Hepatocyte (in vitro differentiated cells): Measurements from ENCODE around the gene GET3. TPM values are rescaled to one million over a fixed set of nuclear protein-coding genes. Genes with fewer than 3 reads are reported as not detected.

ENCODE experiments used
- DNase-seq: peaks from one replicate; pipeline ENCODE4 v3.0.0-alpha.2; 2016; ENCODE audit warnings: low spot score
- H2AFZ ChIP-seq: fragments of 200-600 bp; sonication (generic); 2 replicates; pipeline ENCODE4 v1.6.0; 2016; ENCODE audit warnings: antibody characterized with exemption, mild to moderate bottlenecking
- H3K27ac ChIP-seq: fragments of 200-600 bp; sonication (generic); 2 replicates; pipeline ENCODE4 v1.5.1; 2016; ENCODE audit warnings: mild to moderate bottlenecking
- H3K27me3 ChIP-seq: fragments of 200-600 bp; sonication (generic); 2 replicates; pipeline ENCODE4 v1.6.1; 2016
- H3K36me3 ChIP-seq: fragments of 200-600 bp; sonication (generic); replicated peaks from 2 replicates; pipeline ENCODE4 v1.5.1; 2016; ENCODE audit warnings: low read depth; ENCODE audit not compliant: insufficient read depth
- H3K4me1 ChIP-seq: fragments of 200-600 bp; sonication (generic); 2 replicates; pipeline ENCODE4 v1.5.1; 2016; ENCODE audit warnings: mild to moderate bottlenecking, moderate library complexity; ENCODE audit not compliant: insufficient read depth
- H3K4me2 ChIP-seq: fragments of 200-600 bp; sonication (generic); 2 replicates; pipeline ENCODE4 v1.6.0; 2016
- H3K4me3 ChIP-seq: fragments of 200-600 bp; sonication (generic); 2 replicates; pipeline ENCODE4 v1.5.1; 2016; ENCODE audit warnings: mild to moderate bottlenecking
- H3K79me2 ChIP-seq: fragments of 200-600 bp; sonication (generic); 2 replicates; pipeline ENCODE4 v1.6.0; 2017; ENCODE audit warnings: mild to moderate bottlenecking
- H3K9me2 ChIP-seq: fragments of 200-600 bp; sonication (generic); replicated peaks from 2 replicates; pipeline ENCODE4 v1.6.0; 2017; ENCODE audit warnings: mild to moderate bottlenecking; ENCODE audit not compliant: insufficient read depth
- H3K9me3 ChIP-seq: fragments of 200-600 bp; sonication (generic); 2 replicates; pipeline ENCODE4 v1.5.1; 2016; ENCODE audit warnings: low read depth, mild to moderate bottlenecking
- H4K20me1 ChIP-seq: fragments of 200-600 bp; sonication (generic); 2 replicates; pipeline ENCODE4 v1.6.0; 2016; ENCODE audit warnings: mild to moderate bottlenecking; ENCODE audit not compliant: insufficient read depth, poor library complexity, severe bottlenecking
- CTCF ChIP-seq: fragments of 200-600 bp; sonication (generic); IDR thresholded peaks from 2 replicates; pipeline ENCODE4 v1.5.1; 2016; ENCODE audit warnings: antibody characterized with exemption, mild to moderate bottlenecking; ENCODE audit not compliant: poor library complexity
- EZH2 ChIP-seq: fragments of 200-600 bp; sonication (generic); IDR thresholded peaks from 2 replicates; pipeline ENCODE4 v1.6.1; 2016; ENCODE audit warnings: antibody characterized with exemption, mild to moderate bottlenecking, borderline replicate concordance
- EZH2phosphoT487 ChIP-seq: fragments of 200-600 bp; sonication (generic); IDR thresholded peaks from one replicate; pipeline ENCODE4 v1.6.1; 2018; ENCODE audit warnings: antibody characterized with exemption, mild to moderate bottlenecking, low read depth, moderate library complexity; ENCODE audit not compliant: unreplicated experiment, severe bottlenecking
- WGBS: methylation state at CpG from one replicate; pipeline ENCODE4 v1.1.6; 2016; ENCODE audit warnings: low lambda C conversion rate; ENCODE audit errors: missing lambda C conversion rate; 5-methylcytosine and 5-hydroxymethylcytosine counted together
- polyA plus RNA-seq: library from polyadenylated mRNA; unstranded; fragments of >200 nt; fragmentation: Nextera tagmentation; extraction: Ambion mirVana; gene quantifications from 2 replicates; pipeline ENCODE4 v1.2.1, GENCODE V29; 2016
- total RNA-seq: library from RNA; depleted of rRNA; stranded (reverse); fragments of >200 nt; gene quantifications from 2 replicates; pipeline ENCODE4 v1.2.3, GENCODE V29; 2014

The GET3 gene
- total and polyA plus RNA-seq, 2 experiments from 2014 or later, result 52.3 to 108 TPM

GRCh38 chr19:12794196-12794941 is 57.1 kb downstream of the GET3 start:
- 73% methylated on average over 7 of the region's 7 CpGs for WGBS
- Histone ChIP-seq H2AFZ (no peak overlapping the region), H3K79me2 (peaks cover 20% of the 10 kb centered on the region), H3K27me3 (no peaks in the 10 kb centered on the region), H3K4me2 (peak overlapping the region; percentile 84), H3K9me2 (no peaks in the 10 kb centered on the region), H3K27ac (peak overlapping the region; percentile 99), H3K9me3 (no peaks in the 10 kb centered on the region), H3K36me3 (no peaks in the 10 kb centered on the region), H3K4me3 (peak overlapping the region; percentile 12), H4K20me1 (peaks cover 10% of the 10 kb centered on the region), H3K4me1 (peaks cover 14% of the 10 kb centered on the region)
- no peak for TF ChIP-seq EZH2
- TF ChIP-seq CTCF, result no peak
- no peak for TF ChIP-seq EZH2phosphoT487
- no peak for DNase-seq

- H3K4me3 ChIP-seq, result no peak overlapping the region
- no peak for DNase-seq
Measured at GRCh38 chr19:12794971-12795381, 57.7 kb downstream of the GET3 start.

GRCh38 chr19:12796146-12797071 is 59.1 kb downstream of the GET3 start:
- no peak overlapping the region for H3K4me3 ChIP-seq
- H3K27ac ChIP-seq, result peak overlapping the region; percentile 55
- H3K79me2 ChIP-seq, result peaks cover 40% of the 10 kb centered on the region
- no peaks in the 10 kb centered on the region for H3K36me3 ChIP-seq
- peak overlapping the region; percentile 58 for H3K4me2 ChIP-seq
- peaks cover 18% of the 10 kb centered on the region for H3K4me1 ChIP-seq
- TF ChIP-seq EZH2 (no peak), EZH2phosphoT487 (no peak), CTCF (peak; percentile 87)
- peak; percentile 90 for DNase-seq
- H3K27me3 ChIP-seq, result no peaks in the 10 kb centered on the region
- no peaks in the 10 kb centered on the region for H3K9me3 ChIP-seq
- H3K9me2 ChIP-seq, result no peaks in the 10 kb centered on the region
- no peak overlapping the region for H2AFZ ChIP-seq
- WGBS, result 17% methylated on average over 18 of the region's 18 CpGs
- peaks cover 16% of the 10 kb centered on the region for H4K20me1 ChIP-seq

More at GRCh38 chr19:12794971-12795381, 57.7 kb downstream of the GET3 start:
- peaks cover 16% of the 10 kb centered on the region for H3K4me1 ChIP-seq
- H3K36me3 ChIP-seq, result no peaks in the 10 kb centered on the region
- H3K9me3 ChIP-seq, result no peaks in the 10 kb centered on the region
- H3K27ac ChIP-seq, result peak overlapping the region; percentile 99
- TF ChIP-seq EZH2, result no peak
- no peak for TF ChIP-seq EZH2phosphoT487
- TF ChIP-seq CTCF, result no peak
- H2AFZ ChIP-seq, result no peak overlapping the region
- WGBS, result 85% methylated on average over 9 of the region's 9 CpGs
- H3K4me2 ChIP-seq, result no peak overlapping the region
- peaks cover 10% of the 10 kb centered on the region for H4K20me1 ChIP-seq
- H3K9me2 ChIP-seq, result no peaks in the 10 kb centered on the region
- H3K27me3 ChIP-seq, result no peaks in the 10 kb centered on the region
- peaks cover 26% of the 10 kb centered on the region for H3K79me2 ChIP-seq
